Activated CD4-positive, CD25-positive, alpha-beta regulatory T cell treated with anti-CD3 and anti-CD28 coated beads, Interleukin-2, amount 50 U/mL, for 16 hours (primary cell): ENCODE data around the gene CASQ1.

Source experiments
- DNase-seq: peaks from one replicate; pipeline ENCODE4 v3.0.0-alpha.2; 2020; ENCODE audit warnings: low read depth, low spot score

CASQ1 gene

GRCh38 chr1:160189649-160190625 is at the start of gene CASQ1:
CASQ1 (plus strand) TSS chr1:160190575; CDS start chr1:160190752, 177 bp downstream.
- DNase-seq: no peak

GRCh38 chr1:160143695-160144094 is 46.7 kb upstream of the CASQ1 start:
- no peak for DNase-seq

GRCh38 chr1:160144921-160145320 is 45.5 kb upstream of the CASQ1 start:
- DNase-seq: no peak

GRCh38 chr1:160146107-160146506 is 44.3 kb upstream of the CASQ1 start:
- DNase-seq: no peak

- no peak for DNase-seq
Measured at GRCh38 chr1:160148121-160148520, 42.3 kb upstream of the CASQ1 start.

GRCh38 chr1:160149233-160149632 is 41.1 kb upstream of the CASQ1 start:
- DNase-seq: no peak

GRCh38 chr1:160149716-160150115 is 40.7 kb upstream of the CASQ1 start:
- no peak for DNase-seq

GRCh38 chr1:160151303-160151702 is 39.1 kb upstream of the CASQ1 start, which contains the start of gene ATP1A4:
ATP1A4 (plus strand) TSS chr1:160151603; CDS start chr1:160152041, 438 bp downstream.
- no peak for DNase-seq

- no peak for DNase-seq
Measured at GRCh38 chr1:160154790-160155189, 35.6 kb upstream of the CASQ1 start.

- no peak for DNase-seq
Measured at GRCh38 chr1:160156361-160156760, 34.0 kb upstream of the CASQ1 start.

GRCh38 chr1:160157174-160157573 is 33.2 kb upstream of the CASQ1 start:
- DNase-seq: no peak

GRCh38 chr1:160158031-160158430 is 32.3 kb upstream of the CASQ1 start:
- DNase-seq: no peak

- DNase-seq: no peak
Measured at GRCh38 chr1:160158534-160158933, 31.8 kb upstream of the CASQ1 start.

- no peak for DNase-seq
Measured at GRCh38 chr1:160159846-160160245, 30.5 kb upstream of the CASQ1 start.

GRCh38 chr1:160161965-160162705 is 28.2 kb upstream of the CASQ1 start:
- no peak for DNase-seq

GRCh38 chr1:160162931-160163330 is 27.4 kb upstream of the CASQ1 start:
- no peak for DNase-seq

- no peak for DNase-seq
Measured at GRCh38 chr1:160163615-160164014, 26.8 kb upstream of the CASQ1 start.

GRCh38 chr1:160164121-160164520 is 26.3 kb upstream of the CASQ1 start:
- no peak for DNase-seq

GRCh38 chr1:160166166-160166868 is 24.1 kb upstream of the CASQ1 start:
- no peak for DNase-seq

- no peak for DNase-seq
Measured at GRCh38 chr1:160167056-160167455, 23.3 kb upstream of the CASQ1 start.

GRCh38 chr1:160167580-160167979 is 22.8 kb upstream of the CASQ1 start:
- DNase-seq: no peak

- DNase-seq: no peak
Measured at GRCh38 chr1:160168016-160168415, 22.4 kb upstream of the CASQ1 start.
